ES-I3 (cell line): ENCODE data around the gene MAPK4.

Experiments
- H3K36me3 ChIP-seq: 2 replicates; pipeline ENCODE4 v1.6.1; 2013; ENCODE audit warnings: mild to moderate bottlenecking, low read length, control low read depth, moderate library complexity; ENCODE audit not compliant: insufficient read depth
- H3K4me1 ChIP-seq: 2 replicates; pipeline ENCODE4 v1.6.1; 2013; ENCODE audit warnings: mild to moderate bottlenecking, control low read depth, low read length; ENCODE audit not compliant: insufficient read depth
- H3K9ac ChIP-seq: 2 replicates; pipeline ENCODE4 v1.6.1; 2013; ENCODE audit warnings: low read depth, mild to moderate bottlenecking, low read length, moderate library complexity
- H3K9me3 ChIP-seq: 2 replicates; pipeline ENCODE4 v1.6.1; 2013; ENCODE audit warnings: mild to moderate bottlenecking, low read length, moderate library complexity; ENCODE audit not compliant: control insufficient read depth, insufficient read depth

The MAPK4 gene

DNA sequence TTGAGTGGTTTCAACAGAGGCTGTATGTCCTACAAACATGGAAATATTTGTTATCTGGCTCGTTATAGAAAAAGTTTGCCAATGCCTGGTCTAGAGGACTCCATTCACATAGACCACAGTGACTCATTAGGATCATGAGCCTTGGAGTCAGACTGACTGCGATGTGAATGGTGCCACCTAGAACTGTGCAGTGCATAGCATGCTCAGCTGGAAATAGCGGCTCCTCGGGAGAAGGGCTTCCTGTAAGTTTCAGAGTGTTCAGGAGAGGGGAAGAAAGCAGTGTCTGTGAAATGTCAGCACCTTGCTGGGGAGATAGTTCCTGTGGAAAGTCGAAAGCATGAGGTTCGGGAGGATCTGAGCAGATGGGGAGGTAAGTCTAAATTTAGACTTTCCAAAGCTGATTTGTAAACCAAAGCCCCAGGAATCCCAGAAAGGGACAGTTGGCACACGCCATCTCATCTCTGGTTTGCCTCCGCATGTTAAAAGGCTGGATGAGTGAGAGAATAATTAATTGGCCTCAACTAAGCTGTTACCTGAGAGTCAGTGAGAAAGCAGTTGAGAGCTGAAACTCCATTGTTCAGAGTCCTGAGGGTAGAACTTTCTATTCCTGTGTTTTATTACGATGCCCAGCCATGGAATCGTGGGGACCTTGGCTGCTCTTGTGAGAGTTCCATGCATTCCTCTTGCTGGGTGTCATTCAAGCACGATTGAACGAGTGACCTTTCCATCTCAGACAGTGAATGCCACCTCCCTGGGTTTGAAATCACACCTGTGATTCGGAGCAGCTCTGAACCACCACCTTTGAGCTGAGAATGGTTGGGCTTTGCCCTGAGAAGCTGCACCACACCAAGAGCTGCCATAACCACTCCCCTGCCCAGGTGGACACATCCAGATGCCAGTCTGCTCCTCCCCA is 99.5 kb downstream of the MAPK4 start:
- H3K4me1 ChIP-seq, result no peaks in the 10 kb centered on the region
- H3K36me3 ChIP-seq, result no peaks in the 10 kb centered on the region; the same call in 1 of the 2 replicates
- peaks cover 3% of the 10 kb centered on the region; the same call in 1 of the 2 replicates for H3K9me3 ChIP-seq
- H3K9ac ChIP-seq, result no peak overlapping the region

DNA sequence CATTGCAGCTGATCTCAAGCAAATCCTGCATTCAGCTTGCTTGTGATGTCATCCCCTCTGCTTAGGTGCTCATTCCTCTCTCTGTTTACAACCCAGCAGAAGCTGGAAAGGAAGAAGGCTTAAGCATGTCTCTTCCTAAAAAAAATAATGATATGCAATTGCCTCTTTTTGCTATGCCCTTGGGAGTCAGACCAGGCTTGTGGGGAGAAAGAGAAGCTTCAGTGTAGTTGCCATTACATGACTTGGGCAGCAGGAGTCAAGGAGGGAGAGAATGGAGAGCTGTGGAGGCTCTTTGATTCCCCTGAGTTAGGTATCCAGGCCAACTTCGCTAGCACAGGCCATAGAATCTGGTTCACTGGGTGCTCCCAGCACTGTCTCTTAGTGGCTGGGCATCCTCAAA is 101.1 kb downstream of the MAPK4 start:
- Histone ChIP-seq H3K9ac (no peak overlapping the region), H3K36me3 (no peaks in the 10 kb centered on the region; the same call in 1 of the 2 replicates), H3K4me1 (no peaks in the 10 kb centered on the region), H3K9me3 (peaks cover 6% of the 10 kb centered on the region; the same call in 1 of the 2 replicates)

DNA sequence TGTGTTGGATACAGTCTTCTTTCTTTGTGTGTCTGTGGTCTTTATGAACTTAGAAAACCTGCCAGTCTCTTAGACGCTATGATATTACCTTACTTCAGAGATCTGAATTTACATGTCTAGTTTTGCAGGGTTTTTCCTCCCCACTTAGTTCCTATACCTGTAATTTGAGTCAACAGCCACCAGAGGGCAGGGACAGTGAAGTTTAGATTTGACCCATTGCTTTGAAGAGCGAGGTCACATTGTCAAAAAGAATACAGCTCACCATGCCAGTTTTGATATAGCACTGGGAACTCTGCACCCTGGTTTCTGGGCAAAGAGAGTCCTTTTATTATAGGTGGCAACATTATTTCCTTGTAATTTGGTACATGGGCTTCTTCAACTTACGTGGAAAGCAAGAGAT is 102.3 kb downstream of the MAPK4 start:
- Histone ChIP-seq H3K36me3 (no peaks in the 10 kb centered on the region; the same call in 1 of the 2 replicates), H3K9me3 (peaks cover 6% of the 10 kb centered on the region; the same call in 1 of the 2 replicates), H3K4me1 (no peaks in the 10 kb centered on the region), H3K9ac (no peak overlapping the region)

DNA sequence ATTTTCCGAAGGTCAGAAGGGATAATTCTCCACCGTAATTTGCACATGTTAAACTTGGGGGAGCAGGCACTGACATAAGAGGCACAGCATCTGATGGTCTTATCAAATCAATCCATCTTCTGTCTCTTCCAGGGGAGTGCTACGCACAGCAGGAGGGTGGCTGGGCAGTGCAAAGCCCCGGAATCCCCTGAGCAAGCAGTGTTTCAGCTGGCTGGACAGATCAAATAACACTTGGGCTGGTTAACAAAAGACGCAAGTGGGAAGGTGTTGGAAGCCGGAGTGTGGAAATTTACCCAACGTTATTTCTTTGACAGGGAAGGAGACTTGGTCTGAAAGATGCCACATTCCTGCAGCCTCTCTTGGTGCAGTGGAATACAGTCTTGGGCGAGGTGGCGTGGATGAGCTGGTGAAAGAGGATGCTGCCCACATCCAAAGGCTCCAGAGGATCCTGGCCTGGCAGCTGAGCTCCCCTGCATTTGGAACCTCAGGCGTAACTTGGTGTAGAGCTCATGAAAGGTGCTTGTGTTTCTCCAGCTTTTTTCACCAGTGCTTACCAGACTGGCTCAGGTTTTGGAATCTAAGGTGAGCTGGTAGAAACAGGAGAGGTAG is 103.0 kb downstream of the MAPK4 start:
- H3K4me1 ChIP-seq, result no peaks in the 10 kb centered on the region
- peaks cover 6% of the 10 kb centered on the region; the same call in 1 of the 2 replicates for H3K9me3 ChIP-seq
- no peaks in the 10 kb centered on the region; the same call in 1 of the 2 replicates for H3K36me3 ChIP-seq
- H3K9ac ChIP-seq, result no peak overlapping the region

DNA sequence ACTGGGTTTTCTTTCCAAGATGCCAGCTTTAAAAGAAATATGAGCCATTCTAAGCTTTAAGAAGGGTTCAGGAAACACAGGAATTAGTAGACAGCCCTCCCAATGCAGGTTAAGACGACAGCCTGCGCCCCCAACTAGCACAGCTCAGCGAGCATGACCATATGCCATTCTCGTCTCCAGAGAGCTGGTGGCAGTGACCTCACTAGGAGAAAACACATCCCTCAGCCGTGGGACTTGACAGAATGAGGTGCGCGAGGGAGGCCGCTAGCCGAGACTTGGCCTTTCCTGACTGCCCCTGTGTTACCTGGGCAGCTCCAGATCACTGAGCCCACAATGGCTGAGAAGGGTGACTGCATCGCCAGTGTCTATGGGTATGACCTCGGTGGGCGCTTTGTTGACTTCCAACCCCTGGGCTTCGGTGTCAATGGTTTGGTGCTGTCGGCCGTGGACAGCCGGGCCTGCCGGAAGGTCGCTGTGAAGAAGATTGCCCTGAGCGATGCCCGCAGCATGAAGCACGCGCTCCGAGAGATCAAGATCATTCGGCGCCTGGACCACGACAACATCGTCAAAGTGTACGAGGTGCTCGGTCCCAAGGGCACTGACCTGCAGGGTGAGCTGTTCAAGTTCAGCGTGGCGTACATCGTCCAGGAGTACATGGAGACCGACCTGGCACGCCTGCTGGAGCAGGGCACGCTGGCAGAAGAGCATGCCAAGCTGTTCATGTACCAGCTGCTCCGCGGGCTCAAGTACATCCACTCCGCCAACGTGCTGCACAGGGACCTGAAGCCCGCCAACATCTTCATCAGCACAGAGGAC is 103.9 kb downstream of the MAPK4 start:
- Histone ChIP-seq H3K9me3 (peaks cover 6% of the 10 kb centered on the region; the same call in 1 of the 2 replicates), H3K9ac (no peak overlapping the region), H3K36me3 (no peaks in the 10 kb centered on the region; the same call in 1 of the 2 replicates), H3K4me1 (no peaks in the 10 kb centered on the region)

DNA sequence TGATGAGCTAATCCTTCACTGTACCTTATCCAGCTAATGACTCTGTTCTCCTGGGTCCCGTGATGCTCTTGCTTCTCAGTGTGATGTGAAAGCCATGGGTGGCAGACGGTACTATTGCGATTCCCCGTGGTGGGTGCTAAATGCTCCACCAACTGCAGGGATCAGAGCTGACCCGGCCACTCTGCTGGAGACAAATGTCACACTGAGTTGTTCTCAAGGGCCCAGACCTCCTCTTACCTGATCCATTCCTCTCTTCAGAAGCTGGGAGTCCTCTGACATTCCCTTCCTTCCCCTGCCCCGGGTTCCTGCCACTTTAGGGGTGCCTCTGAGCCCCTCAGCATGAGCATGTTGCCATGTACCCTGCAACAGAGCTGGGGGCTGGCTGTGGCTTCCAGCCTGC is 105.1 kb downstream of the MAPK4 start:
- no peaks in the 10 kb centered on the region; the same call in 1 of the 2 replicates for H3K36me3 ChIP-seq
- no peak overlapping the region for H3K9ac ChIP-seq
- peaks cover 6% of the 10 kb centered on the region; the same call in 1 of the 2 replicates for H3K9me3 ChIP-seq
- H3K4me1 ChIP-seq, result no peaks in the 10 kb centered on the region

DNA sequence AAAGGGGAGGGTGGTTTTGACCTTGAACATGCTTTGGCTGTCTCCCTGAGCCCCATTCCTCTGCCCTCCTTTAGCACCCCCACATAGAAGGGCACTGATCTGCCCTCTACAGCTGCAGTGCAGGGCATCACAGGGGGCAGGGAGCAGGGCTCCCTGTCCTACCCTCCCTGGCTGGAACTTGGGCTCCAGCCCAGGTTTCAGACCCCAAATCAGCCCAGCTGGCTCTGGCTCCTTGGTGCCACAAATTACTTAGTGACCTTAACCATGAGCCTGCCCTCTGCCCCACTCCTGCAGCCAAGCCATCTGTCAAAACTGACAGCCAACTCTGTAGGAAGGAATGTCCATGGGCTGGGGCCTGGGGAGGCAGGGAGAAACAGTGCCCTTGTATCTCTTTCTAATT is 105.6 kb downstream of the MAPK4 start:
- Histone ChIP-seq H3K36me3 (no peaks in the 10 kb centered on the region), H3K4me1 (no peaks in the 10 kb centered on the region), H3K9ac (no peak overlapping the region), H3K9me3 (peaks cover 6% of the 10 kb centered on the region; the same call in 1 of the 2 replicates)

DNA sequence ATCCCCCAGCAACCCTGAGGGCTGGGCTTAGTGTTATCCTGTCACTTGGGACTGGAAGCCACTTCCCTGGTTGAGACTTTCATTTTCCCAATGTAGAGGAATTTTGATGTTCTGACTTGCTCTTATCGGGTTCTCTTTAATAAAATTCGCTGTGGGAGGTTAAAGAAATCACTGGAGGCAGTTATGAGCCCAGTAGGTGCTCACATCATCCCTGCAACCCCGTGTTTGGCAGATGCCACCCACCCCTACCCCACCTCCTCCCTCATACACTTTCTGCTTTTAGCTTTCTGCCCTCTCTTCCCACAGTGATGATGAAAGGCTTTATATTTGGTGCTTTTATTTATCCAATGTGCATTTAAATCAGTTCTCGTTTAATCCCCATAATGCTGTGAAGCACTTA is 106.6 kb downstream of the MAPK4 start:
- no peaks in the 10 kb centered on the region for H3K36me3 ChIP-seq
- H3K9me3 ChIP-seq, result 0 out of 2 replicates have a peak, but pooled peaks cover 6% of the 10 kb centered on the region
- H3K9ac ChIP-seq, result no peak overlapping the region
- no peaks in the 10 kb centered on the region for H3K4me1 ChIP-seq

DNA sequence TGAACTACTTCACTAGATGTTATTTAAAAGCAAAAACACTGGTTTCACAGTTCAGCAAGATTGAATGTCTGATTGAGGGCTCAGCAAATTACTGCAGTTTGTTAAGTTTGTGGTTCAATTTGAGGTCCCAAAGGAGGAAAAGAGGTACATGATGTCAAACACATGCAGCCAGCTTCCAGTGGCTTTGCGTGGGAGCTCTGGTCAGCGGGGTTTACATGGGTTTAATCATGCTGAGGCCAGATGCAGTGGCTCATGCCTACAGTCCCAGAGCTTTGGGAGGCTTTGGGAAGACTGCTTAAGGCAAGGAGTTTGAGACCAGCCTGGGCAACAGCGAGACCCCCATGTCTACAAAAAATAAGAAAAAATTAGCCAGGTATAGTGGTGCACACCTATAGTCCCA is 111.5 kb downstream of the MAPK4 start:
- Histone ChIP-seq H3K36me3 (no peaks in the 10 kb centered on the region), H3K9me3 (no peaks in the 10 kb centered on the region), H3K4me1 (no peaks in the 10 kb centered on the region), H3K9ac (no peak overlapping the region)

DNA sequence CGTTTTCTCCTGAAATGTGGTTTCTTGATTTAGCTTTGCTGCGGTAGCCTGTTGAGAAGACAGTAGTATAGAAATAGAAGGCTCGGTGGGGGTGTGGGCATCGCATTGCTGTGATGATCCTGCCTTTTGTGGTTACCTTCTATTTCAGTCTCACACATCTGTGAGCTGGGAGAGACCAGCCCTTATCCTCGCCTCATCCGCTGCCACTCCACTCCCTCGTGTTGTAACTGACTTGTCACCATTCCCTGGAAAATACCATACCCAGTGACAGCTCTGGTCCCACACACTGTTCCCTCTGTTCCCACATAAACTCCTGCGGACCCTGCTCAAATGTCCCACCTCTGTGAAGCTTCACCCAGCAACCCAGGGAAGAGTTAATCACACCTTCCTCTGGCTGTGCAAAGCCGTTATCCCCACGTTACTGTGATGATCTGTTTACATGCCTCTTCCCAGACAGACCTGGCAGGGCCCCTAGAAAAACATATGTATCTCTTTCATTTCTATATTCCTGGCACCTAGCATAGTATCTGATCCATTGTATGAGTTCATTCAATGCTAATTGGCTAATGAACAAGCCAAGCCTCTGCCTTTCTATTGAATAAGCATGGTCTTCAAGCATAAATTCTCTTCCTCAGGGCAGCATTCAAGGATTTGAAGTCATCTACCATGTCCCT is 114.6 kb downstream of the MAPK4 start:
- H3K9ac ChIP-seq, result no peak overlapping the region

DNA sequence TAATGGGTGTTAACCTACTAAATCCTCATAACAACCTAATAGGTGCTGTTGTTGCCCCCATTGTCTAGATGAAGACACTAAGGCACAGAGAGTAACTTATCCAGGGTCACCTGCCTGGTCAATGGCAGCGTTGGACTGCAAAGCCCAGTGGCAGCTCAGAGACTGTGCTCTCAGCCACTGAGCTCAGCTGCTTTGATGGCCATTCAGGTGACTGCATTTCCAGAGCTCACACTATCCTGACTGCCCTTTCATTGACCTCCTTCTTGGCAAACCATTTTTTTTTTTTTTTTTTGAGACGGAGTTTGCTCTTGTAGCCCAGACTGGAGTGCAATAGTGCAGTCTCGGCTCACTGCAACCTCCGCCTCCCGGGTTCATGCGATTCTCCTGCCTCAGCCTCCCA is 115.2 kb downstream of the MAPK4 start:
- peaks cover 8% of the 10 kb centered on the region; the same call in 1 of the 2 replicates for H3K4me1 ChIP-seq
- no peak overlapping the region for H3K9ac ChIP-seq
- no peaks in the 10 kb centered on the region for H3K36me3 ChIP-seq
- H3K9me3 ChIP-seq, result no peaks in the 10 kb centered on the region

More for the DNA sequence above, 114.6 kb downstream of the MAPK4 start:
- H3K9me3 ChIP-seq, result no peaks in the 10 kb centered on the region
- H3K4me1 ChIP-seq, result peaks cover 7% of the 10 kb centered on the region; the same call in 1 of the 2 replicates
- no peaks in the 10 kb centered on the region for H3K36me3 ChIP-seq

DNA sequence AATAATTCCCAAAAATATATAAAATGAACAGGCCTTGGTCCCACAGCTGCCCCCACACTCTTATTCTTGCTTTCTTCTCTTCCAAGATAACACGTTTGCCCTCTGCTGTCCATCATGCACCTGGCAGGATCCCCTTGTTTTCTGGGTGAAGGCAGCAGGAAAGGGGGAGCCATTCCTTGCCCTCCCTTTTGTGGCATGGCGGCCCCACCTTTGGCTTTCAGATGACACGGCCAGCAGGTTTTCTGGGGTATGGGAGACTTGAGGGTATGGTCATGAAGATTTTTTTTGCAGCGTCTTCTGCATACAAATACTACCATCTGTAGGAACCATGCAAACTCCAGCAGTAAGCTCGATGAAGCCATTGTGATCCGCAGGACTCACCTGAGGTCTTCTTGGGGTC is 118.8 kb downstream of the MAPK4 start:
- no peak overlapping the region for H3K9ac ChIP-seq
- H3K4me1 ChIP-seq, result peaks cover 8% of the 10 kb centered on the region; the same call in 1 of the 2 replicates
- H3K9me3 ChIP-seq, result no peaks in the 10 kb centered on the region
- no peaks in the 10 kb centered on the region for H3K36me3 ChIP-seq

DNA sequence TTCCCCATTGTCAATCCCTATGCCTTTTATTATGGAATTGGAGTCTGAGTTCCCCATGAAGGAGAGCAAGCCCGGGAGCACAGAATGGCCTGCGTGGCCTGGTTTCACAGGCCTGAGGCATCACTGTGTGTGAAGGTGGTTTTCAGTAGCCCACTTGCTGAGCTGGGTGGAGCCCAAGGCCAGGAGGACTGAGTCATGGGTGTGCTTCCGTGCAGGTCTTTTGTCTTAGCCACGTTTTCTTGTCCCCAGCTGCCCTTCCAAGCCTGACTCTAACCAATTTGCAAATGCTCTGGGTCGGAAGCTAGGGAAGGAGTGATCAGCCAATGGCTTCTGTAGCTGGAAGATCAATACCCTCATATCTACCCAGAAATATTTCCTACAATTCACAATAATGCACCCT is 119.2 kb downstream of the MAPK4 start:
- Histone ChIP-seq H3K9me3 (no peaks in the 10 kb centered on the region), H3K4me1 (peaks cover 8% of the 10 kb centered on the region; the same call in 1 of the 2 replicates), H3K36me3 (no peaks in the 10 kb centered on the region), H3K9ac (no peak overlapping the region)
